ENCODE results near the gene EEF1A1.

- TF ChIP-seq ZFP3 (CRISPR knock-in tag; IDR thresholded peaks at IDR 0.05) (no peak), ISL1 (CRISPR knock-in tag; IDR thresholded peaks at IDR 0.05) (no peak), CREB5 (CRISPR knock-in tag; IDR thresholded peaks at IDR 0.05; ENCODE audit: low read depth) (no peak), ARNTL (CRISPR knock-in tag; IDR thresholded peaks at IDR 0.05; ENCODE audit: borderline replicate concordance, low read depth) (no peak), ESRRG (CRISPR knock-in tag; IDR thresholded peaks at IDR 0.05) (no peak), CSRNP3 (CRISPR knock-in tag; IDR thresholded peaks at IDR 0.05) (no peak), PATZ1 (CRISPR knock-in tag; IDR thresholded peaks at IDR 0.05; ENCODE audit: borderline replicate concordance) (no peak), ZNF8 (CRISPR knock-in tag; IDR thresholded peaks at IDR 0.05) (no peak), ZNF565 (CRISPR knock-in tag; conservative IDR thresholded peaks at IDR 0.05; ENCODE audit: low read depth) (no peak), TOX (CRISPR knock-in tag; IDR thresholded peaks at IDR 0.05; ENCODE audit: borderline replicate concordance) (no peak)
Observed at GRCh38 chr6:73547036-73547435, 26.2 kb upstream of the EEF1A1 start.
